ENCODE measurements around the gene SNTB2.
"Not testable (repeated sequence)": the region's sequence is repeated elsewhere in the genome, so short reads cannot be mapped to it uniquely, and the experiment has no call there.

Gene SNTB2

GRCh38 chr16:69186642-69187445, at the start of gene SNTB2:
Gene SNTB2, plus strand, starts transcription at chr16:69187164. Its CDS starts 3 bp downstream, at chr16:69187167.
- DNase-seq, result peak; percentile 79

GRCh38 chr16:69138608-69139007, 48.4 kb upstream of the SNTB2 start:
- no peak for DNase-seq

GRCh38 chr16:69139464-69139863, 47.5 kb upstream of the SNTB2 start:
- DNase-seq, result not testable (repeated sequence)

- no peak for DNase-seq
Measured at GRCh38 chr16:69141014-69141413, 46.0 kb upstream of the SNTB2 start.

GRCh38 chr16:69141936-69142335, 45.0 kb upstream of the SNTB2 start:
- no peak for DNase-seq

DNA sequence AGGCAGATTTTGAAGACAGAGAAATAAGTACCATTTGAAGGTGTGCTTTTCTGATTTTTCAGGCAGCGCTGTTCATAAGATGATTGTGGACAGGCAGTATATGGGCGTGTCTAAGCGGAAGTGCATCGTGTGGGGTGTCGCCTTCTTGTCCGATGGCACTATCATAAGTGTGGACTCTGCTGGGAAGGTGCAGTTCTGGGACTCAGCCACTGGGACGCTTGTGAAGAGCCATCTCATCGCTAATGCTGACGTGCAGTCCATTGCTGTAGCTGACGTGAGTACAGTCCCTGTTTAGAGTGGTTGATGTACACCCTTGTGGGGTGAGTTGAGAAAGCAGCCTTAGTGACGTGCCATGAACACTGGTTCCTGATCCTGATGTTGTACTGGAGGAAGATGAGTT, 43.8 kb upstream of the SNTB2 start:
- DNase-seq, result no peak

DNA sequence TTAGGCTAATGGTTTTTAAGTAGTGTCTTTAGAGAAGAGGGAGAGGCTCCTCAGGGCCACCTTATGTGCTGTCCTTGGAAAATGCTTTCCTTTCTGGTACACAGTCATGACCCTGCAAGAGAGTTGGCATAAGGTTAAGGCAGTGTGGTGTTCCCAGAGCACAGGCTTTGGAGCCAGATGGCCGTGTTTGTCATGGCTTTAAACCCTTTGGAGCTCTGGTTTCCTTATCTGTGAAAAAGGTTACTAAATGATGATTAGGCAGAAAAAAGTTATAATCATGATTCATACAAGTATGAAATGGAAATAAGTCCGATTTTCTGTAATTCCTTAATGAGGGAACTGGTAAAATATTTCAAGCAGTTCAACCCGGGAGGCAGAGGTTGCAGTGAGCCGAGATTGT, 41.3 kb upstream of the SNTB2 start:
- no peak for DNase-seq

GRCh38 chr16:69149621-69150020, 37.3 kb upstream of the SNTB2 start:
- not testable (repeated sequence) for DNase-seq

- DNase-seq, result peak; percentile 79
Measured at GRCh38 chr16:69150146-69150865, 36.7 kb upstream of the SNTB2 start.

DNA sequence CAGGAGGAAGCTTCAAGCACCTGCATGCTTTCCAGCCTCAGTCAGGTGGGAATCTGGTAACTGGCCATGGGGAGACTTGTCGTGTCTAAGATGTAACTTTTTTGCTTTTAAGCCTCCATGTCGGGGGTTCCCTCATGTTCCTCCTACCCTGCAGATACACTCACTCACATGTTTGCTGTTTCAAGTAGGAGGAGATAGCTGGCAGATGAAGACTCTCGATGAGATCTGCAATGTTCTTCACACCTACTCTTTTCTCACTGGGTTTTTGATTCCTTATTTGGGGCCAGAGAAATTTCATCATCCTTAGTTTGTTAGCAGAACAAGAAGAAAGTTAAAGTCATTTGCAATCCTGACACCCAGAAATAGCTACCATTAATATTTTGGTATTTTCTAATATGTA, 29.8 kb upstream of the SNTB2 start:
- DNase-seq, result no peak

- DNase-seq, result no peak
Measured at GRCh38 chr16:69160192-69160591, 26.8 kb upstream of the SNTB2 start.

- no peak for DNase-seq
Measured at GRCh38 chr16:69165584-69165983, 21.4 kb upstream of the SNTB2 start.

GRCh38 chr16:69166221-69166833, 20.6 kb upstream of the SNTB2 start:
- DNase-seq, result peak; percentile 21

DNA sequence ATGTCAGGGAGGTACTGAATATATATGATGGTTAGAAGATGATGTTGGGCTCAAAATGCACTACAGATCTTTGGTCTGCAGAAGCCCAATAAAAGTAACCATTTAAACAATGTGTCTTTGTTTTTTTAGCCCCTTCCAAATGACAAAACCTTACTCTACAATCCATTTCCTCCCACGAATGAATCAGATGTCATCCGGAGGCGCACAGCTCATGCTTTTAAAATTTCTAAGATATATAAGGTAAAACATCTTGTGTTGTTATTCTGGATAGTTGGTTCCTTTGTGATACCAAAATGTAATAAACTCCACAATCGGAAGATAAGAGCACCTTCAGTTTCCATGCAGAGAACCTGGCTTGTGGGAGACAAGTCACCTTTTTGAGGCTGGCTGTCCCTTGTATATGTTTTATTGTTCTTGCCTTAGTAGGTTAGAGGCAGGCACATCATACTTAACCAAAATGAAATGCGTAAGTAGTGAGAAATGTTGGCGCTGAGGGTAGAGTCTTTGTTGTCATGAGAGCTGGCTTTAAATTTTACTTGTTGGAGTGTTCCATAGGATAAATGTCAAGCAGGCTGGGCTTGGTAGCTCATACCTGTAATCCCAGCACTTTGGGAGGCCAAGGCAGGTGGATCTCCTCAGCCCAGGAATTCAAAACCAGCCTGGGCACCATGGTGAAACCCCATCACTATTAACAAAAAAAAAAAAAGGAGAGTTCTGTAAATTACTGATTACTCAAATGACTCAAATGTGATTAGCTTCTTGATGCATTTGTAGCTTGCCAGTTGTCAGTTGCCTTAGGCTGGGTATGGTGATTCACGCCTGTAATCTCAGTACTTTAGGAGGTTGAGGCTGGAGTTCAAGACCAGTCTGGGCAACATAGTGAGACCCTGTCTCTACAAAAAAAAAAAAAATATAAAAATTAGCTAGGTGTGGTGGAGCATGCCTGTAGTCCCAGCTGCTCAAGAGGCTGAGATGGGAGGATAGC, 19.7 kb upstream of the SNTB2 start:
- no peak for DNase-seq

- no peak for DNase-seq
Measured at GRCh38 chr16:69169051-69169450, 17.9 kb upstream of the SNTB2 start.

DNA sequence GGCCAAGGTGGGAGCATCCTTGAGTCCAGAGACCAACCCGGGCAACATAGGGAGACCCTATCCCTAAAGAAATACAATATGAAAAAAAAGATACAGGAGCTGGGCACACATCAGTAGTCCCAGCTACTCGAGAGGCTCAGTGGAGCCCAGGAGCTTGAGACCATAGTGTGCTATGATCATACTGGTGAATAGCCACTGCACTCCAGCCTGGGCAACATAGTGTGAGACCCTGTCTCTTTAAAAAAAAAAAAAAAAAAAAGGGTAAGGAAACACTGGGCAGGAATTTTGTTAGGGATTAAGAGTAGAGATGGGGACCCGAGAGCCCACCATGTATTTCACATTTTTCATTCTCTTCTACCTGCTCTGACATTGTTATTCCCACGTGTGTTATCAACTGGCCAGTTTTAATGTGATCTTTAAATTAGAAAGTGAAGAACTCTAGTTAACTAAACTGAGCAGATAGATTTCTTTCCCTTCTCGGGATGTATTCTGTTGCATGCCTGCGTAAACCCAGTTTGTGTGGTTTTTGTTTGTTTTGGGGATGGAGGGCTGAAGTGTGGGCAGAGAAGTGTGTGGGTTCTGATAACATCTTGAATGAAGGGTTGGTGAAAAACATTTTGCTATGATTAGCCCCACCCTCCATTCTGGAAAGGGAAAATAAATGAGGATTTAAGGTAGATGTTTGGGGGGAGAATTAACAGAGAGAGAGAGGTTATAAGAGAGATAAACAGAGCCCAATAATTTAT, 17.2 kb upstream of the SNTB2 start:
- DNase-seq, result no peak

DNA sequence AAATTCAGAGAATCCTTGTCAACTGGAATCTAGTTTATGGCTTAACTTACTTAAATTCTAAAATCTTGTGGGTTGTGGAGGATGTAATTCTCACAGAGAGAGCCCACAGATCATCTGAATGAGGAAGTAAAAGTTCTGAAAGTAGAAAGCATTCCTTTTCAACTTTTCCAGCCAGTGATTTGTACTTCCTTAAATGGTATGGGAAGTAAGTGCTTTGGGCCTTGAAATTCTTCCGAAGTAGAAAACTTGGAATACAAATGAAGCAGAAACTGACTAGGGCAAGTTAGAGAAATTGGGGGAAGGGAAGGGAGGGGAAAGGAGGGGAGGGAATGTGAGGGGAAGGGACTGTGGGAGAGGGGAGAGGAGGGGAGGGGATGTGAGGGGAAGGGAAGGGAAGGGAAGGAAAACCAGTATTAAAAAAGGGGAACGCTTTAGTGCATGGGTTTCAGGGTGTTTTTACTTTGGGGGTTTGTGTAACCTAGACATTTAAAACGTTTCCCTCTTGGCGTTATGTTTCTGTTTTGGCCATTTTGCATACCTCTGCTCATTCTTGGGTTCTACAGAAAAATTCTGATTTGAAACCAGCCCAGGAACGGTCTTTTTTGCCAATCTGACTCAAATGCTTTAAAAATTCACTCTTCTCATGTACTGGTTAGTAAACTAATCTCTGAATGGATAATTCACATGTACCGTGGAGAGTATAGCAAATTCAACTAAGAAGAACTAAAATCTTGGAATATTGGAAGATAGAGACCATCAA, 15.5 kb upstream of the SNTB2 start:
- DNase-seq, result no peak

DNA sequence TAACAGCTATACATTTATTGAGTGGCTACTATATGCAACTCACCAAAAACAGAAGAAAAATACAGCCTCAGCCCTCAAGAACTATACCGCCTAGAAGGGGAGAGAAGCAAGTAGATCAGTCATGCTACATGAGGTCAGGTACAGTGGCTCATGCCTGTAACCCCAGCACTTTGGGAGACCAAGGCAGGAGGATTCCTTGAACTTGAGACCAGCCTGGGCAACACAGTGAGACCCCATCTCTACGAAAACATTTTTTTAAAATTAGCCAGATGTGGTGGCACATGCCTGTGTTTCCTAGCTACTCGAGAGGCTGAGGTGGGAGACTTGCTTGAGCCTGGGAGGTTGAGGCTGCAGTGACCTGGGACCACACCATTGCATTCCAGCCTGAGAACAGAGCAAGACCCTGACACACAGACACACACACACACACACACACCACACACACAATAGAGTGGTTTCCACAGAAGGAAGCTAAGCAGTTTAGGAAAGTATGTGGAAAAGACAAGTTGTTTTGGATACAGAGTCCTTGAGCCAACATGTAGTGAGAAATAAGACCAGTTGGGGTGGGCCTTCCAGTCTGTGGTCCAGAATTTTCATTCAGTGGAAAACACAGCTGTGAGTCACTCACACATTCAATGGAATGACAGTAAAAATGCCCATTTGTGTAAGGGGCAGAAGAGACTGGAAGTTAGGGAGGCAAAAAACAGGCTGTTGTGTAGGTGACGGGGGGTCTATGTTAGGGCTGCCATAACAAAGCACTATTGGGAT, 10.7 kb upstream of the SNTB2 start:
- DNase-seq, result no peak

- DNase-seq, result no peak
Measured at GRCh38 chr16:69179328-69180010, 7.5 kb upstream of the SNTB2 start.

GRCh38 chr16:69180011-69180338, 7.0 kb upstream of the SNTB2 start:
- no peak for DNase-seq
